Measurements from ENCODE around the gene ZNF337.
"Not testable (repeated sequence)": the region's sequence is repeated elsewhere in the genome, so short reads cannot be mapped to it uniquely, and the experiment has no call there.

The ZNF337 gene

DNA sequence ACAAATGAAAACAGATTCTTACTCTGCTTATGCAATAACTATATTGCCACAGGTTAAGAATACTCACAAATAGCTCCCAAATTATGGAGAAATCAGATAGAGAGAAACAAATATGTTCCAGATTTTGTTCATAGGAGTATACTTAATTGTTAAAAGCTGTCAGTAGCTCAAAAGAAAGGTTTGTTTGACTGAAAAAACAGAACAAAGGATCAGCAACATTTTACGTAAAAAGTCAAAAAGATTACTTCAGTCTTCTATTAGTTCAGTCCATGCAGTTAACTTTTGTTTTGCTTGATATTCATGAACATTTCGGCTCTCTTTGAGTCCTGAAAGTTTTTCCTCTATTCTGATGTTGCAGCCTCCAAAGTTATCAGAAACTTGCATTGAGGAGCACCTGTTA is 59.4 kb downstream of the ZNF337 start:
- Histone ChIP-seq H3K4me3 (replicated peaks; ENCODE audit: insufficient read depth, low read length) (no peak overlapping the region), H3K27ac (replicated peaks) (no peak overlapping the region), H3K27me3 (ENCODE audit: insufficient read depth, poor library complexity, severe bottlenecking) (no peaks in the 10 kb centered on the region)
- DNase-seq (ENCODE audit: low read depth in 1 of 2, low spot score in 1 of 2): no peak
- TF ChIP-seq POLR2AphosphoS5 (IDR thresholded peaks at IDR 0.05; ENCODE audit: low read depth): no peak
- TF ChIP-seq SPI1 (IDR thresholded peaks at IDR 0.05; ENCODE audit: borderline replicate concordance, low read depth): no peak
- no peak for TF ChIP-seq REST (IDR thresholded peaks at IDR 0.05; ENCODE audit: insufficient replicate concordance, low read depth)
- TF ChIP-seq, protein P1, sequence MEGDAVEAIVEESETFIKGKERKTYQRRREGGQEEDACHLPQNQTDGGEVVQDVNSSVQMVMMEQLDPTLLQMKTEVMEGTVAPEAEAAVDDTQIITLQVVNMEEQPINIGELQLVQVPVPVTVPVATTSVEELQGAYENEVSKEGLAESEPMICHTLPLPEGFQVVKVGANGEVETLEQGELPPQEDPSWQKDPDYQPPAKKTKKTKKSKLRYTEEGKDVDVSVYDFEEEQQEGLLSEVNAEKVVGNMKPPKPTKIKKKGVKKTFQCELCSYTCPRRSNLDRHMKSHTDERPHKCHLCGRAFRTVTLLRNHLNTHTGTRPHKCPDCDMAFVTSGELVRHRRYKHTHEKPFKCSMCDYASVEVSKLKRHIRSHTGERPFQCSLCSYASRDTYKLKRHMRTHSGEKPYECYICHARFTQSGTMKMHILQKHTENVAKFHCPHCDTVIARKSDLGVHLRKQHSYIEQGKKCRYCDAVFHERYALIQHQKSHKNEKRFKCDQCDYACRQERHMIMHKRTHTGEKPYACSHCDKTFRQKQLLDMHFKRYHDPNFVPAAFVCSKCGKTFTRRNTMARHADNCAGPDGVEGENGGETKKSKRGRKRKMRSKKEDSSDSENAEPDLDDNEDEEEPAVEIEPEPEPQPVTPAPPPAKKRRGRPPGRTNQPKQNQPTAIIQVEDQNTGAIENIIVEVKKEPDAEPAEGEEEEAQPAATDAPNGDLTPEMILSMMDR (IDR thresholded peaks at IDR 0.05; ENCODE audit: insufficient read depth, low read length): no peak
- TF ChIP-seq GABPA (IDR thresholded peaks at IDR 0.05; ENCODE audit: low read depth): no peak

- DNase-seq (ENCODE audit: low read depth in 1 of 2, low spot score in 1 of 2): no peak
- no peaks in the 10 kb centered on the region for H3K27me3 ChIP-seq (ENCODE audit: insufficient read depth, poor library complexity, severe bottlenecking)
- H3K27ac ChIP-seq (replicated peaks): no peak overlapping the region
- no peak overlapping the region for H3K4me3 ChIP-seq (replicated peaks; ENCODE audit: insufficient read depth, low read length)
- TF ChIP-seq GABPA (IDR thresholded peaks at IDR 0.05; ENCODE audit: low read depth) (no peak), REST (IDR thresholded peaks at IDR 0.05; ENCODE audit: insufficient replicate concordance, low read depth) (no peak), SPI1 (IDR thresholded peaks at IDR 0.05; ENCODE audit: borderline replicate concordance, low read depth) (no peak), POLR2AphosphoS5 (IDR thresholded peaks at IDR 0.05; ENCODE audit: low read depth) (no peak)
- TF ChIP-seq, protein P1 (IDR thresholded peaks at IDR 0.05; ENCODE audit: insufficient read depth, low read length): no peak
These were observed 63.5 kb downstream of the ZNF337 start for GRCh38 chr20:25632940-25633790.

DNA sequence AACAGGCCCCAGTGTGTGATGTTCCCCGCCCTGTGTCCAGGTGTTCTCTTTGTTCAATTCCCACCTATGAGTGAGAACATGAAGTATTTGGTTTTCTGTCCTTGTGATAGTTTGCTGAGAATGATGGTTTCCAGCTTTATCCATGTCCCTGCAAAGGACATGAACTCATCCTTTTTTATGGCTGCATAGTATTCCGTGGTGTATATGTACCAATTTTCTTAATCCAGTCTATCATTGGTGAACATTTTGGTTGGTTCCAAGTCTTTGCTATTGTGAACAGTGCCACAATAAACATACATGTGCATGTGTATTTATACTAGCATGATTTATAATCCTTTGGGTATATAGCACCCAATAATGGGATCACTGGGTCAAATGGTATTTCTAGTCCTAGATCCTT is 66.0 kb downstream of the ZNF337 start:
- H3K27ac ChIP-seq (replicated peaks); H3K27me3 ChIP-seq (ENCODE audit: insufficient read depth, poor library complexity, severe bottlenecking); DNase-seq (ENCODE audit: low read depth in 1 of 2, low spot score in 1 of 2); H3K4me3 ChIP-seq (replicated peaks; ENCODE audit: insufficient read depth, low read length): not testable (repeated sequence)

- Histone ChIP-seq H3K4me3 (replicated peaks; ENCODE audit: insufficient read depth, low read length) (no peak overlapping the region), H3K27me3 (ENCODE audit: insufficient read depth, poor library complexity, severe bottlenecking) (no peaks in the 10 kb centered on the region), H3K27ac (replicated peaks) (no peak overlapping the region)
- no peak for DNase-seq (ENCODE audit: low read depth in 1 of 2, low spot score in 1 of 2)
- TF ChIP-seq SPI1 (IDR thresholded peaks at IDR 0.05; ENCODE audit: borderline replicate concordance, low read depth) (no peak), POLR2AphosphoS5 (IDR thresholded peaks at IDR 0.05; ENCODE audit: low read depth) (no peak)
These were observed 66.7 kb downstream of the ZNF337 start for GRCh38 chr20:25629816-25630499.
